Measurements from ENCODE around the gene CD4.

DNA sequence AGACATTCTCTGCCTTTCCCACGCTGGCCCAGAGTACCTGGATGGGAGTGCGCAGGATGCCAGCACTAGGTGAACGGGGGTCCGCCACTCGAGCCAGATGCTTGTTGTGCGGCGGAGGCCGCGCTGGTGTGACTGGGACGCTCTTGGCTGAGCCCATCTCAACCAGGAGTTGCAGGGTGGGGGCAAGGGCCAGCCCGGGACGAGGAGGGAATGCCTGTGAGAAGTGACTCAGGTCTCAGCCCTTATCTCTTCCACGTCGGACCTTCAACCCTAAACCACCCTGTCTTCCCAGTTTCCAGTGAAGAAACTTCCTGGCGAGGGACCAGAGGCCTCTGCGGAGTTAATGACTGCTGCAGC lies 61.4 kb downstream of the CD4 start:
- TF ChIP-seq, protein P1, sequence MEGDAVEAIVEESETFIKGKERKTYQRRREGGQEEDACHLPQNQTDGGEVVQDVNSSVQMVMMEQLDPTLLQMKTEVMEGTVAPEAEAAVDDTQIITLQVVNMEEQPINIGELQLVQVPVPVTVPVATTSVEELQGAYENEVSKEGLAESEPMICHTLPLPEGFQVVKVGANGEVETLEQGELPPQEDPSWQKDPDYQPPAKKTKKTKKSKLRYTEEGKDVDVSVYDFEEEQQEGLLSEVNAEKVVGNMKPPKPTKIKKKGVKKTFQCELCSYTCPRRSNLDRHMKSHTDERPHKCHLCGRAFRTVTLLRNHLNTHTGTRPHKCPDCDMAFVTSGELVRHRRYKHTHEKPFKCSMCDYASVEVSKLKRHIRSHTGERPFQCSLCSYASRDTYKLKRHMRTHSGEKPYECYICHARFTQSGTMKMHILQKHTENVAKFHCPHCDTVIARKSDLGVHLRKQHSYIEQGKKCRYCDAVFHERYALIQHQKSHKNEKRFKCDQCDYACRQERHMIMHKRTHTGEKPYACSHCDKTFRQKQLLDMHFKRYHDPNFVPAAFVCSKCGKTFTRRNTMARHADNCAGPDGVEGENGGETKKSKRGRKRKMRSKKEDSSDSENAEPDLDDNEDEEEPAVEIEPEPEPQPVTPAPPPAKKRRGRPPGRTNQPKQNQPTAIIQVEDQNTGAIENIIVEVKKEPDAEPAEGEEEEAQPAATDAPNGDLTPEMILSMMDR (conservative IDR thresholded peaks at IDR 0.05 in 1 of 2, IDR thresholded peaks at IDR 0.05 in 1 of 2; ENCODE audit: low read depth in 1 of 2, low read length in 2 of 2), result no peak
- TF ChIP-seq EZH2 (IDR thresholded peaks at IDR 0.05; ENCODE audit: low read length, missing control alignments), result no peak

All from fibroblast of lung (primary cell).